Right lobe of liver (tissue), 4 donors: Measurements from ENCODE around the gene LYPD6B.

ENCODE experiments used
- CTCF ChIP-seq, 4 donors: fragments of 200-600 bp in 3 of 4; fragments of 450-650 bp in 1 of 4; IDR thresholded peaks; one replicate each; pipeline versions ENCODE4 v1.5.1 to v1.8.0; 2016 to 2022; ENCODE audit warnings: antibody characterized with exemption in 4 of 4, mild to moderate bottlenecking in 2 of 4
- POLR2A ChIP-seq: fragments of 450-650 bp; IDR thresholded peaks from one replicate; pipeline ENCODE4 v1.6.1; 2017; ENCODE audit warnings: antibody characterized with exemption, mild to moderate bottlenecking
- donor health status: DM: no; HTN: no; CAD: no.
- donor health status: DM: no; HTN: no; CAD: no.
- donor health status: DM: no; HTN: yes; CAD: no.

GRCh38 chr2:149034406-149034805, 4.1 kb upstream of the LYPD6B start:
- TF ChIP-seq CTCF (IDR thresholded peaks at IDR 0.05) (no peak), POLR2A (no peak)
